Measurements from ENCODE around the gene WNT2B. TPM values are rescaled to one million over a fixed set of nuclear protein-coding genes. Genes with fewer than 3 reads are reported as not detected.

The WNT2B gene
- total RNA-seq, 1 experiment from 2014 or later = 1.6 TPM

DNA sequence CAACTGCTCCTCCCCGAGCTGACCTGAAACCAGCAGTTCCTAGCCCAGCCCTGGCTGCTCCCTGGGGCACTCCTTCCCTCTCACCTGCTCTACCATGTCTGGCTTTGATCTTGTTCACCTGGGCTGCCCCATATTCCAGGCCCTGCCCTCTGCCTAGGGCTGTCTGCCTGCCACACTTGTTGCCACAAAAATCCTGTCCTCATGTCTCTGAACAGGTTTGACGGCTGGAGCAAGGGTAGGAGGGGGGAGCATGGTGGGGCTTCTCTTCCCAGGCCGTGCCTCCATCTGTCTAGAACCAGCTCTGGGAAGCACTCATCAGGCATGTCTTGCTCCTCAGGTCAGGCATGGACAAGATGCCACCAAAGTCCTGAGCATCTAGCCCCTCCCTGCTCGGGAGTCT is 44.3 kb upstream of the WNT2B start:
- in situ Hi-C loops (cut with HindIII; ENCODE audit: low pct_unique_long_range_greater_than_20kb, low sequenced_read_pairs) = no loop called here
- POLR2A ChIA-PET = no interaction called here
- no peak overlapping the region for H3K4me3 ChIP-seq (ENCODE audit: low read depth in 2 of 2, low read length in 2 of 2)
- intact Hi-C loops (cut with micrococcal nuclease; ENCODE audit: unreplicated experiment) = no loop called here
- no peak for DNase-seq (ENCODE audit: low read depth, low spot score)
- H3K27ac ChIP-seq (ENCODE audit: low read length) = no peak overlapping the region
- H3K27me3 ChIP-seq (ENCODE audit: control insufficient read depth, insufficient read depth, low read length) = no peaks in the 10 kb centered on the region
- BruUV-seq (replicated peaks) = no TSS peak
- CTCF ChIA-PET = no interaction called here
- TF ChIP-seq, protein P1, sequence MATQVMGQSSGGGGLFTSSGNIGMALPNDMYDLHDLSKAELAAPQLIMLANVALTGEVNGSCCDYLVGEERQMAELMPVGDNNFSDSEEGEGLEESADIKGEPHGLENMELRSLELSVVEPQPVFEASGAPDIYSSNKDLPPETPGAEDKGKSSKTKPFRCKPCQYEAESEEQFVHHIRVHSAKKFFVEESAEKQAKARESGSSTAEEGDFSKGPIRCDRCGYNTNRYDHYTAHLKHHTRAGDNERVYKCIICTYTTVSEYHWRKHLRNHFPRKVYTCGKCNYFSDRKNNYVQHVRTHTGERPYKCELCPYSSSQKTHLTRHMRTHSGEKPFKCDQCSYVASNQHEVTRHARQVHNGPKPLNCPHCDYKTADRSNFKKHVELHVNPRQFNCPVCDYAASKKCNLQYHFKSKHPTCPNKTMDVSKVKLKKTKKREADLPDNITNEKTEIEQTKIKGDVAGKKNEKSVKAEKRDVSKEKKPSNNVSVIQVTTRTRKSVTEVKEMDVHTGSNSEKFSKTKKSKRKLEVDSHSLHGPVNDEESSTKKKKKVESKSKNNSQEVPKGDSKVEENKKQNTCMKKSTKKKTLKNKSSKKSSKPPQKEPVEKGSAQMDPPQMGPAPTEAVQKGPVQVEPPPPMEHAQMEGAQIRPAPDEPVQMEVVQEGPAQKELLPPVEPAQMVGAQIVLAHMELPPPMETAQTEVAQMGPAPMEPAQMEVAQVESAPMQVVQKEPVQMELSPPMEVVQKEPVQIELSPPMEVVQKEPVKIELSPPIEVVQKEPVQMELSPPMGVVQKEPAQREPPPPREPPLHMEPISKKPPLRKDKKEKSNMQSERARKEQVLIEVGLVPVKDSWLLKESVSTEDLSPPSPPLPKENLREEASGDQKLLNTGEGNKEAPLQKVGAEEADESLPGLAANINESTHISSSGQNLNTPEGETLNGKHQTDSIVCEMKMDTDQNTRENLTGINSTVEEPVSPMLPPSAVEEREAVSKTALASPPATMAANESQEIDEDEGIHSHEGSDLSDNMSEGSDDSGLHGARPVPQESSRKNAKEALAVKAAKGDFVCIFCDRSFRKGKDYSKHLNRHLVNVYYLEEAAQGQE (IDR thresholded peaks at IDR 0.05; ENCODE audit: insufficient read depth in 1 of 2, low read depth in 2 of 2, low read length in 1 of 2) = no peak
- TF ChIP-seq, protein P2, sequence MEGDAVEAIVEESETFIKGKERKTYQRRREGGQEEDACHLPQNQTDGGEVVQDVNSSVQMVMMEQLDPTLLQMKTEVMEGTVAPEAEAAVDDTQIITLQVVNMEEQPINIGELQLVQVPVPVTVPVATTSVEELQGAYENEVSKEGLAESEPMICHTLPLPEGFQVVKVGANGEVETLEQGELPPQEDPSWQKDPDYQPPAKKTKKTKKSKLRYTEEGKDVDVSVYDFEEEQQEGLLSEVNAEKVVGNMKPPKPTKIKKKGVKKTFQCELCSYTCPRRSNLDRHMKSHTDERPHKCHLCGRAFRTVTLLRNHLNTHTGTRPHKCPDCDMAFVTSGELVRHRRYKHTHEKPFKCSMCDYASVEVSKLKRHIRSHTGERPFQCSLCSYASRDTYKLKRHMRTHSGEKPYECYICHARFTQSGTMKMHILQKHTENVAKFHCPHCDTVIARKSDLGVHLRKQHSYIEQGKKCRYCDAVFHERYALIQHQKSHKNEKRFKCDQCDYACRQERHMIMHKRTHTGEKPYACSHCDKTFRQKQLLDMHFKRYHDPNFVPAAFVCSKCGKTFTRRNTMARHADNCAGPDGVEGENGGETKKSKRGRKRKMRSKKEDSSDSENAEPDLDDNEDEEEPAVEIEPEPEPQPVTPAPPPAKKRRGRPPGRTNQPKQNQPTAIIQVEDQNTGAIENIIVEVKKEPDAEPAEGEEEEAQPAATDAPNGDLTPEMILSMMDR (IDR thresholded peaks at IDR 0.05) = no peak
- TF ChIP-seq TCF7L2 (IDR thresholded peaks at IDR 0.05; ENCODE audit: low read depth, low read length) = no peak
- no peak for TF ChIP-seq SIN3A (IDR thresholded peaks at IDR 0.05; ENCODE audit: borderline replicate concordance, insufficient read depth, low read depth, low read length)
- TF ChIP-seq POLR2AphosphoS5 (IDR thresholded peaks at IDR 0.05; ENCODE audit: low read depth, low read length) = no peak
- H3K9me3 ChIP-seq (ENCODE audit: control insufficient read depth, insufficient read depth, low read depth, low read length) = no peaks in the 10 kb centered on the region
- ATAC-seq = no peak
- no peaks in the 10 kb centered on the region; the same call in 1 of the 2 replicates for H3K4me1 ChIP-seq (ENCODE audit: control insufficient read depth, insufficient read depth, low read length)
- no peaks in the 10 kb centered on the region for H3K36me3 ChIP-seq (ENCODE audit: control insufficient read depth, insufficient read depth, low read length)

DNA sequence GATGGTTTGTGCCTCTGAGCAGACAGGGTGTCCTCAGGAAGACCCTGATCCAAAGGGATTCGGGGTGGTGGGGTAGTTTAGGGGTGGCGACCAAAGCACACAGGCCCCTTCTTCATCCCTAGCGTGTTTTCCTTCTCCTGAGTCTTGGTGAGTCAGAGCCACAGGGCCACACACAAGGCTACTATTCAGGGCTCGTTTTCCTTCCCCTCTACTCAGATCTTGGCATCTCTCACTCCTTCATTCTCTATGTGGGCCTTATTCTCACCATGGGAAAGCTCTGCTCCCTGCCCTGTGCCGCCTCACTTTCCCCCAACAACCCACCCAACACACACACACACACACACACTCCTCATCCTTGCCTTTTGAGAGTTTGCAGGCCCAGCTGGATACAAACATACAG is 43.6 kb upstream of the WNT2B start:
- H3K27ac ChIP-seq (ENCODE audit: low read length) = no peak overlapping the region
- no peaks in the 10 kb centered on the region for H3K9me3 ChIP-seq (ENCODE audit: control insufficient read depth, insufficient read depth, low read depth, low read length)
- no peaks in the 10 kb centered on the region for H3K36me3 ChIP-seq (ENCODE audit: control insufficient read depth, insufficient read depth, low read length)
- CTCF ChIA-PET = no interaction called here
- POLR2A ChIA-PET = no interaction called here
- H3K4me3 ChIP-seq (ENCODE audit: low read depth in 2 of 2, low read length in 2 of 2) = no peak overlapping the region
- no TSS peak for BruUV-seq (replicated peaks)
- H3K4me1 ChIP-seq (ENCODE audit: control insufficient read depth, insufficient read depth, low read length) = no peaks in the 10 kb centered on the region; the same call in 1 of the 2 replicates
- in situ Hi-C loops (cut with HindIII; ENCODE audit: low pct_unique_long_range_greater_than_20kb, low sequenced_read_pairs) = no loop called here
- intact Hi-C loops (cut with micrococcal nuclease; ENCODE audit: unreplicated experiment) = no loop called here
- TF ChIP-seq, protein P2 (IDR thresholded peaks at IDR 0.05) = no peak
- TF ChIP-seq SIN3A (IDR thresholded peaks at IDR 0.05; ENCODE audit: borderline replicate concordance, insufficient read depth, low read depth, low read length) (no peak), POLR2AphosphoS5 (IDR thresholded peaks at IDR 0.05; ENCODE audit: low read depth, low read length) (no peak), TCF7L2 (IDR thresholded peaks at IDR 0.05; ENCODE audit: low read depth, low read length) (no peak)
- TF ChIP-seq, protein P1 (IDR thresholded peaks at IDR 0.05; ENCODE audit: insufficient read depth in 1 of 2, low read depth in 2 of 2, low read length in 1 of 2) = no peak
- H3K27me3 ChIP-seq (ENCODE audit: control insufficient read depth, insufficient read depth, low read length) = no peaks in the 10 kb centered on the region
- no peak for DNase-seq (ENCODE audit: low read depth, low spot score)
- peak; percentile 49; the same call in 1 of the 2 replicates for ATAC-seq

Data from Panc1 (cell line).